CD4-positive, alpha-beta T cell (primary cell): ENCODE measurements around the gene RNF157. TPM values are rescaled to one million over a fixed set of nuclear protein-coding genes. Genes with fewer than 3 reads are reported as not detected.

Experiments used
- ATAC-seq: fragments of 200-7000 bp; cut with Tn5 transposase; one replicate; pipeline ENCODE4 v1.10.0; 2022; ENCODE audit warnings: mild to moderate bottlenecking; ENCODE audit not compliant: poor library complexity
- CTCF ChIA-PET: fragments of 350-600 bp; sonication (Branson Sonifier 250); formaldehyde crosslinking; loops from one replicate; lab custom pipeline; 2021; ENCODE audit warnings: antibody characterized with exemption, inconsistent platforms; lab: Charles Lee
- POLR2A ChIA-PET: fragments of 350-600 bp; sonication (Branson Sonifier 250); formaldehyde crosslinking; loops from one replicate; lab custom pipeline; 2021; ENCODE audit warnings: antibody characterized with exemption, inconsistent platforms; lab: Charles Lee
- DNase-seq, 14 experiments: peaks; one replicate each; pipeline ENCODE4 v3.0.0-alpha.2; 2013 to 2020; ENCODE audit warnings: mixed read lengths in 2 of 14
- H3K27ac ChIP-seq, 2 donors: one replicate each; pipeline versions ENCODE4 v1.5.1 to v1.7.0; 2013; ENCODE audit warnings: low read length in 2 of 2, low read depth in 1 of 2, mild to moderate bottlenecking in 1 of 2
- H3K27me3 ChIP-seq, 2 experiments: 1 replicate in 1 of 2; 2 replicates in 1 of 2; pipeline versions ENCODE4 v1.6.1 to v1.7.0; 2013; ENCODE audit warnings: low read length in 2 of 2, control low read depth in 1 of 2, mild to moderate bottlenecking in 1 of 2, moderate library complexity in 1 of 2; ENCODE audit not compliant: insufficient read depth in 2 of 2, control insufficient read depth in 1 of 2
- H3K36me3 ChIP-seq: one replicate; pipeline ENCODE4 v1.6.1; 2013; ENCODE audit warnings: low read length, control low read depth; ENCODE audit not compliant: insufficient read depth
- H3K4me1 ChIP-seq: one replicate; pipeline ENCODE4 v1.6.1; 2013; ENCODE audit warnings: low read length, control low read depth; ENCODE audit not compliant: insufficient read depth
- H3K4me3 ChIP-seq: one replicate; pipeline ENCODE4 v1.5.1; 2013; ENCODE audit warnings: mild to moderate bottlenecking, low read length, moderate library complexity
- H3K9me3 ChIP-seq, 2 experiments: 1 replicate in 1 of 2; 2 replicates in 1 of 2; pipeline versions ENCODE4 v1.6.1 to v1.7.0; 2013; ENCODE audit warnings: low read length in 2 of 2, mild to moderate bottlenecking in 2 of 2, control low read depth in 1 of 2, moderate library complexity in 1 of 2; ENCODE audit not compliant: control insufficient read depth in 1 of 2, insufficient read depth in 1 of 2
- H3K27ac Mint-ChIP-seq: one replicate; pipeline ENCODE4 v1.8.0; 2020; ENCODE audit warnings: mixed read lengths
- H3K27me3 Mint-ChIP-seq: one replicate; pipeline ENCODE4 v1.8.0; 2021; ENCODE audit warnings: mixed read lengths
- H3K36me3 Mint-ChIP-seq: one replicate; pipeline ENCODE4 v1.8.0; 2021; ENCODE audit warnings: low read depth, mixed read lengths
- H3K4me1 Mint-ChIP-seq: one replicate; pipeline ENCODE4 v1.8.0; 2021; ENCODE audit warnings: low read depth, mixed read lengths
- H3K4me3 Mint-ChIP-seq: one replicate; pipeline ENCODE4 v1.8.0; 2020; ENCODE audit warnings: mild to moderate bottlenecking, mixed read lengths
- H3K9me3 Mint-ChIP-seq: one replicate; pipeline ENCODE4 v1.8.0; 2020; ENCODE audit warnings: mixed read lengths
- intact Hi-C, 2 experiments: fragments of 100-400 bp; cut with DNase I in 1 of 2; cut with micrococcal nuclease in 1 of 2; formaldehyde crosslinking; loops; one replicate each; pipeline versions ENCODE4 v1.15.1 to v1.9.0; 2023 to 2025; cut with DNase I, micrococcal nuclease
- total RNA-seq, 174 experiments: library from RNA in 2 of 174; stranded (reverse) in 2 of 174; gene quantifications; one replicate each; pipeline ENCODE4 v1.2.3 and lab custom pipeline; 2021 to 2026
- TF ChIP-seq, protein P1 (sequence below): fragments of 200-600 bp; IDR thresholded peaks from one replicate; pipeline ENCODE4 v1.8.0; 2022; ENCODE audit warnings: antibody characterized with exemption, mild to moderate bottlenecking

RNF157 gene
- total RNA-seq, 2 experiments from 2014 or later = 18.5 to 21.1 TPM

DNA sequence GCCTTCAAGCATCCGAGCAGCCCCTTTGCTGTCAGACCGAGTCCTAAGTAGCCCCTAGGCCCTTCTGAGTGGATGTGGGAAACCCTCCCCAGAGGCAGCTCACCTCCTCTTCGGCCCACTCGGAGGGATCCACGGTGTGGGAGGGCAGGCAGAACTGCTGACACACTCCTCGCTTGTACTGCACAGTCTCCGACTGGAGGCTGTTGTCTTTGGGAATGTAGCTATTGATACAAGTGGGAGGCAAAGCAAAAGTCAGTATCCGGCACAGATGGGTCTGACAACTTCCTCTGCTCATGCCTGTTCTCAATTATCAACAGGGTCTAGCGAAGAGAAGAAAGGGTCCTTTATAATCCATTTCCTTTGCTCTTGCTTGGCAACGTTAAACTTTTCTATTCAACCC lies 73.4 kb downstream of the RNF157 start:
- TF ChIP-seq, protein P1, sequence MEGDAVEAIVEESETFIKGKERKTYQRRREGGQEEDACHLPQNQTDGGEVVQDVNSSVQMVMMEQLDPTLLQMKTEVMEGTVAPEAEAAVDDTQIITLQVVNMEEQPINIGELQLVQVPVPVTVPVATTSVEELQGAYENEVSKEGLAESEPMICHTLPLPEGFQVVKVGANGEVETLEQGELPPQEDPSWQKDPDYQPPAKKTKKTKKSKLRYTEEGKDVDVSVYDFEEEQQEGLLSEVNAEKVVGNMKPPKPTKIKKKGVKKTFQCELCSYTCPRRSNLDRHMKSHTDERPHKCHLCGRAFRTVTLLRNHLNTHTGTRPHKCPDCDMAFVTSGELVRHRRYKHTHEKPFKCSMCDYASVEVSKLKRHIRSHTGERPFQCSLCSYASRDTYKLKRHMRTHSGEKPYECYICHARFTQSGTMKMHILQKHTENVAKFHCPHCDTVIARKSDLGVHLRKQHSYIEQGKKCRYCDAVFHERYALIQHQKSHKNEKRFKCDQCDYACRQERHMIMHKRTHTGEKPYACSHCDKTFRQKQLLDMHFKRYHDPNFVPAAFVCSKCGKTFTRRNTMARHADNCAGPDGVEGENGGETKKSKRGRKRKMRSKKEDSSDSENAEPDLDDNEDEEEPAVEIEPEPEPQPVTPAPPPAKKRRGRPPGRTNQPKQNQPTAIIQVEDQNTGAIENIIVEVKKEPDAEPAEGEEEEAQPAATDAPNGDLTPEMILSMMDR = no peak
- H3K27ac Mint-ChIP-seq = no peak overlapping the region
- no peaks in the 10 kb centered on the region for H3K27me3 Mint-ChIP-seq
- H3K27me3 ChIP-seq = no peaks in the 10 kb centered on the region
- H3K4me3 ChIP-seq = no peak overlapping the region
- ChIA-PET POLR2A (interaction anchor here (1.2 to 1.7 kb wide), 2 partner anchors 13 to 15 kb away, joined by 4 to 5 read pairs; no protein-coding TSS in a partner anchor), CTCF (interaction anchor here (0.9 to 1.8 kb wide), 3 partner anchors 12 to 136 kb away, joined by 3 read pairs; no protein-coding TSS in a partner anchor)
- no peaks in the 10 kb centered on the region for H3K9me3 ChIP-seq
- DNase-seq (no peak), ATAC-seq (no peak)
- no peak overlapping the region for H3K27ac ChIP-seq
- peaks cover 43% of the 10 kb centered on the region for H3K36me3 Mint-ChIP-seq
- H3K4me1 ChIP-seq = peaks cover 3% of the 10 kb centered on the region
- peaks cover 16% of the 10 kb centered on the region for H3K4me1 Mint-ChIP-seq
- no peak overlapping the region for H3K4me3 Mint-ChIP-seq
- intact Hi-C loops = no loop called here
- peaks cover 35% of the 10 kb centered on the region for H3K36me3 ChIP-seq
- H3K9me3 Mint-ChIP-seq = no peaks in the 10 kb centered on the region

- Histone ChIP-seq H3K4me1 (no peaks in the 10 kb centered on the region), H3K27ac (no peak overlapping the region), H3K27me3 (no peaks in the 10 kb centered on the region), H3K36me3 (peaks cover 37% of the 10 kb centered on the region), H3K4me3 (no peak overlapping the region), H3K9me3 (no peaks in the 10 kb centered on the region)
- ChIA-PET CTCF (interaction anchor here (0.9 kb wide), 1 partner anchor 13 kb away, joined by 3 read pairs; no protein-coding TSS in a partner anchor), POLR2A (interaction anchor here (1.2 to 1.7 kb wide), 2 partner anchors 14 to 15 kb away, joined by 4 to 5 read pairs; no protein-coding TSS in a partner anchor)
- intact Hi-C loops = no loop called here
- Mint-ChIP-seq H3K27me3 (no peaks in the 10 kb centered on the region), H3K9me3 (no peaks in the 10 kb centered on the region), H3K4me1 (peaks cover 16% of the 10 kb centered on the region), H3K4me3 (no peak overlapping the region), H3K27ac (no peak overlapping the region), H3K36me3 (peaks cover 48% of the 10 kb centered on the region)
- no peak for ATAC-seq
- DNase-seq = no peak
- TF ChIP-seq, protein P1 = no peak
These were observed 74.1 kb downstream of the RNF157 start for GRCh38 chr17:76166168-76166567.

GRCh38 chr17:76164331-76164730 lies 76.0 kb downstream of the RNF157 start:
- TF ChIP-seq, protein P1 = no peak
- ATAC-seq = no peak
- DNase-seq = no peak
- H3K27ac ChIP-seq = no peak overlapping the region
- no peaks in the 10 kb centered on the region for H3K9me3 ChIP-seq
- Mint-ChIP-seq H3K36me3 (peaks cover 65% of the 10 kb centered on the region), H3K4me3 (no peak overlapping the region), H3K4me1 (peaks cover 16% of the 10 kb centered on the region), H3K9me3 (no peaks in the 10 kb centered on the region), H3K27ac (no peak overlapping the region), H3K27me3 (no peaks in the 10 kb centered on the region)
- H3K36me3 ChIP-seq = peaks cover 47% of the 10 kb centered on the region
- H3K4me1 ChIP-seq = no peaks in the 10 kb centered on the region
- no peak overlapping the region for H3K4me3 ChIP-seq
- no peaks in the 10 kb centered on the region for H3K27me3 ChIP-seq
- ChIA-PET CTCF (no interaction called here), POLR2A (interaction anchor here (0.7 kb wide), 1 partner anchor 44 kb away, joined by 5 read pairs; no protein-coding TSS in a partner anchor)
- intact Hi-C loops = no loop called here
